ENCODE results near the gene POLR3K. TPM values are rescaled to one million over a fixed set of nuclear protein-coding genes. Genes with fewer than 3 reads are reported as not detected.

The POLR3K gene
- total RNA-seq, 4 donors from 2014 or later, result 1.5 to 7.3 (median 4.8) TPM

DNA sequence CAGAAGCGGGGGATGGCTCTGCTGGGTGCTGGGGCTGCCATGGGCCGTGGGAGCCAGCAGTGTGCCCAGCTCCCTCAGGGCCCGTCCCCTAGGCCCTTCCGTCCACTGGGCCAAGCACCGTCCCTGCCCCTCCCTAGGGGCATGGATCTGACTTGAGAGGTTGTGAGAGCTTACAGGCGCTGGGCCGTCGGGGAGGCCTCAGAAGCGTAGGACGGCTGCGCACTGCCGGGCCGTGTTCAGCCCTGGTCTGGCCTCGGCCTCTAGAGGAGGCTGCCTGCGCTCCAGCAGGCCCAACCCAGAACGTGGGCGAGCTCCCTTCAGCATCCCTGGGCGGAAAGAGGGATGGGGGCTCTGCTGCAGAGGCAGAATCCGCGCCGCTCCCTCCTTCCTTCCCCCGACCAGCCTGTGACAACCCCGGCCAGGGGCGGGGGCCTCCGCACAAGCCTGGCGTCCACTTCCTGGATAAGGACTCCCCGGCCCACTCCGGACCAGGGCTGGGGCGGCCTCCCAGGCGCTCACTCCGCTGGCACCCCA is 23.9 kb upstream of the POLR3K start:
- TF ChIP-seq, protein P1, sequence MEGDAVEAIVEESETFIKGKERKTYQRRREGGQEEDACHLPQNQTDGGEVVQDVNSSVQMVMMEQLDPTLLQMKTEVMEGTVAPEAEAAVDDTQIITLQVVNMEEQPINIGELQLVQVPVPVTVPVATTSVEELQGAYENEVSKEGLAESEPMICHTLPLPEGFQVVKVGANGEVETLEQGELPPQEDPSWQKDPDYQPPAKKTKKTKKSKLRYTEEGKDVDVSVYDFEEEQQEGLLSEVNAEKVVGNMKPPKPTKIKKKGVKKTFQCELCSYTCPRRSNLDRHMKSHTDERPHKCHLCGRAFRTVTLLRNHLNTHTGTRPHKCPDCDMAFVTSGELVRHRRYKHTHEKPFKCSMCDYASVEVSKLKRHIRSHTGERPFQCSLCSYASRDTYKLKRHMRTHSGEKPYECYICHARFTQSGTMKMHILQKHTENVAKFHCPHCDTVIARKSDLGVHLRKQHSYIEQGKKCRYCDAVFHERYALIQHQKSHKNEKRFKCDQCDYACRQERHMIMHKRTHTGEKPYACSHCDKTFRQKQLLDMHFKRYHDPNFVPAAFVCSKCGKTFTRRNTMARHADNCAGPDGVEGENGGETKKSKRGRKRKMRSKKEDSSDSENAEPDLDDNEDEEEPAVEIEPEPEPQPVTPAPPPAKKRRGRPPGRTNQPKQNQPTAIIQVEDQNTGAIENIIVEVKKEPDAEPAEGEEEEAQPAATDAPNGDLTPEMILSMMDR (IDR thresholded peaks at IDR 0.05; ENCODE audit: low read depth), result no peak

DNA sequence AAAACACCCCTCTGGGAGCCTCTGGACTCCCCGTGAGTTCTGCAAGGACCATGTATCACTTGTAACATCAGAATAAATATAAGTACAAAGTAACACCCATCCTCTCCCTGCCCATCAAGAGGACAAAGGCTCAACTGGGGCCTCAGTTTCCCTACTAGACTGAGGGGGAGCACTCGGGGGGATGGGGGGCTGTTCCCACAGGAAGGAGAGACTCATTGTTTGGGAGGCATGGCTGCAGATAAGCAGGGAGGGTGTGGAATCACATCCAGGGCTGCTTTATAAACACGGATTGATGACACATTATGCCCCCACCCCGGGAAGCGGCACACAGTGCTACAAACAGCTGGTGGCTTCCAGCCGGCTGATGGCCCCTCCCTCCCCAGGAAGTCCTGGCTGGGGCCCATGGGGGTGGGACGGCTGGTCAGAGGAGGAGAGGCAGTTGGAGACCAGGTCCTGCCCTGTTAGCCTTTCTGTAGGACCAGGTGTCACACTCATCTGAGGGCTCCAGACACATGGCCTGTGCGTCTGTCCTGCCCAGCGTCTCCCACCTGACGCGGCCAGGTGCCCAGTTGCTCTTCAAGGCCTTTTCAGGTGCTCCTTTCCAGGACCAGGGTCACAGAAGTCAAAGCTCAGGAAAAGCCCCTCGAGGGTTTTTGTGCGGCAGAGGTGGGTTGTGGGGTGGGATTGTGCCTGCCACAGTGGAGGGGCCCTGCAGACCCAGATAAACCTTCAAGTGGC is 23.3 kb upstream of the POLR3K start:
- TF ChIP-seq, protein P1 (IDR thresholded peaks at IDR 0.05; ENCODE audit: low read depth), result no peak

- TF ChIP-seq, protein P1 (IDR thresholded peaks at IDR 0.05; ENCODE audit: low read depth), result no peak
Measured at GRCh38 chr16:75580-76501, 22.4 kb upstream of the POLR3K start.

GRCh38 chr16:74747-75334 is 21.4 kb upstream of the POLR3K start:
- TF ChIP-seq, protein P1 (IDR thresholded peaks at IDR 0.05; ENCODE audit: low read depth), result no peak

DNA sequence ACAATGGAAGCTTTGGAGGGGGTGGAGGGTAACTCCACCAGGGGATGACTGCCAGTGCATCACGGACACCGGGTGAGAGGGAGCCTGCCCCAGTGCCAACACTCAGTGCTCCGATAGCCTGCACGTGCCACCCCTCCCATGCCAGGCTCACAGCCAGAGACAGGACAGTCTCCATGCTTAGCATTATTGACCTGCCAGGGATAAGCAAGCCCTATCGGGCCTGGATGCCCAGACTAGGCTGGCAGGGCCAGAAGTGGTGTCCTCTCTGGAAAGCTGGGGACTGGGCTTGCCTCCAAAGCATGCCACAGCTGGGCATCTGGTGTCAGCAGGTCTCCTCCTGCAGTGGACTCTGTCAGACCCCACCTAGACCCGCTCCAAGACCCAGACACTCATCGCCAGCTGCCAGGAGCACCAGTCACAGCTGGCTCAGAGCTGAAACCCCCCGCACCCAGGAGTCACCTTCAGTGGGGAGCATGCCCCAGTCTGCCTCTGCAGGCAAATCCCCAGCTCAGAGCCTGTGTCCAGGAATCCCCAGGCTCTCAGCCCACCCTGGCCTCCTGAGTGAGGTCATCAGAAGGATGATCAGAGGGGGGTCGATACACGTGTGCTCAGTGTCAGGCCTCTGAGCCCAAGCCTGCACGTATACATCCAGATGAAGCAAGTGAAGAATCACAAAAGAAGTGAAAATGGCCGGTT is 20.8 kb upstream of the POLR3K start:
- TF ChIP-seq, protein P1 (IDR thresholded peaks at IDR 0.05; ENCODE audit: low read depth), result no peak

- TF ChIP-seq, protein P1 (IDR thresholded peaks at IDR 0.05; ENCODE audit: low read depth), result no peak
Measured at GRCh38 chr16:72561-73548, 19.4 kb upstream of the POLR3K start, which contains the start of gene RHBDF1. Gene RHBDF1, minus strand, starts transcription at chr16:72631. Its CDS starts 7,616 bp downstream, at chr16:65015.

Measured in subcutaneous adipose tissue (tissue), 4 donors.